ENCODE results near the gene BICD1.
A peak's percentile ranks its signal among the peaks of the same experiment; 100 is the strongest.
"Not testable (repeated sequence)": the region's sequence is repeated elsewhere in the genome, so short reads cannot be mapped to it uniquely, and the experiment has no call there.

The BICD1 gene

GRCh38 chr12:32178341-32179010 is 71.8 kb downstream of the BICD1 start:
- DNase-seq = no peak
- in situ Hi-C loops (cut with MboI; ENCODE audit: low pct_unique_long_range_greater_than_20kb, low sequenced_read_pairs) = no loop called here

- no peak for DNase-seq
These were observed 72.4 kb downstream of the BICD1 start for GRCh38 chr12:32179011-32179395.

GRCh38 chr12:32181498-32182175 is 75.0 kb downstream of the BICD1 start:
- no peak for DNase-seq
- in situ Hi-C loops (cut with MboI; ENCODE audit: low pct_unique_long_range_greater_than_20kb, low sequenced_read_pairs) = no loop called here

More at GRCh38 chr12:32179011-32179395, 72.4 kb downstream of the BICD1 start:
- in situ Hi-C loops (cut with MboI; ENCODE audit: low pct_unique_long_range_greater_than_20kb, low sequenced_read_pairs) = no loop called here

- in situ Hi-C loops (cut with MboI; ENCODE audit: low pct_unique_long_range_greater_than_20kb, low sequenced_read_pairs) = no loop called here
- no peak for DNase-seq
These were observed 77.0 kb downstream of the BICD1 start for GRCh38 chr12:32183650-32184049.

GRCh38 chr12:32187127-32187526 is 80.5 kb downstream of the BICD1 start:
- DNase-seq; in situ Hi-C loops (cut with MboI; ENCODE audit: low pct_unique_long_range_greater_than_20kb, low sequenced_read_pairs): not testable (repeated sequence)

- in situ Hi-C loops (cut with MboI; ENCODE audit: low pct_unique_long_range_greater_than_20kb, low sequenced_read_pairs) = no loop called here
These were observed 84.8 kb downstream of the BICD1 start for GRCh38 chr12:32191445-32191844.

GRCh38 chr12:32196250-32197198 is 89.9 kb downstream of the BICD1 start:
- in situ Hi-C loops (cut with MboI; ENCODE audit: low pct_unique_long_range_greater_than_20kb, low sequenced_read_pairs) = no loop called here
- no peak for DNase-seq

More at GRCh38 chr12:32191445-32191844, 84.8 kb downstream of the BICD1 start:
- DNase-seq = no peak

- in situ Hi-C loops (cut with MboI; ENCODE audit: low pct_unique_long_range_greater_than_20kb, low sequenced_read_pairs) = no loop called here
- DNase-seq = no peak
These were observed 90.8 kb downstream of the BICD1 start for GRCh38 chr12:32197421-32197820.

GRCh38 chr12:32198555-32198954 is 91.9 kb downstream of the BICD1 start:
- no peak for DNase-seq
- in situ Hi-C loops (cut with MboI; ENCODE audit: low pct_unique_long_range_greater_than_20kb, low sequenced_read_pairs) = no loop called here

- no peak for DNase-seq
- in situ Hi-C loops (cut with MboI; ENCODE audit: low pct_unique_long_range_greater_than_20kb, low sequenced_read_pairs) = no loop called here
These were observed 94.4 kb downstream of the BICD1 start for GRCh38 chr12:32201096-32201495.

- in situ Hi-C loops (cut with MboI; ENCODE audit: low pct_unique_long_range_greater_than_20kb, low sequenced_read_pairs) = no loop called here
- DNase-seq = no peak
These were observed 95.3 kb downstream of the BICD1 start for GRCh38 chr12:32201976-32202375.

GRCh38 chr12:32205731-32206130 is 99.1 kb downstream of the BICD1 start:
- in situ Hi-C loops (cut with MboI; ENCODE audit: low pct_unique_long_range_greater_than_20kb, low sequenced_read_pairs) = no loop called here
- DNase-seq = no peak

- DNase-seq = no peak
- in situ Hi-C loops (cut with MboI; ENCODE audit: low pct_unique_long_range_greater_than_20kb, low sequenced_read_pairs) = no loop called here
These were observed 101.7 kb downstream of the BICD1 start for GRCh38 chr12:32208355-32208754.

GRCh38 chr12:32211066-32211899 is 104.6 kb downstream of the BICD1 start:
- peak; percentile 21 for DNase-seq
- in situ Hi-C loops (cut with MboI; ENCODE audit: low pct_unique_long_range_greater_than_20kb, low sequenced_read_pairs) = no loop called here

GRCh38 chr12:32211900-32212156 is 105.2 kb downstream of the BICD1 start:
- in situ Hi-C loops (cut with MboI; ENCODE audit: low pct_unique_long_range_greater_than_20kb, low sequenced_read_pairs) = no loop called here
- no peak for DNase-seq

GRCh38 chr12:32214723-32215122 is 108.1 kb downstream of the BICD1 start:
- DNase-seq = no peak
- in situ Hi-C loops (cut with MboI; ENCODE audit: low pct_unique_long_range_greater_than_20kb, low sequenced_read_pairs) = no loop called here

GRCh38 chr12:32217354-32218310 is 111.0 kb downstream of the BICD1 start:
- in situ Hi-C loops (cut with MboI; ENCODE audit: low pct_unique_long_range_greater_than_20kb, low sequenced_read_pairs) = no loop called here
- no peak for DNase-seq

GRCh38 chr12:32223941-32224340 is 117.3 kb downstream of the BICD1 start:
- no peak for DNase-seq
- in situ Hi-C loops (cut with MboI; ENCODE audit: low pct_unique_long_range_greater_than_20kb, low sequenced_read_pairs) = no loop called here

Data from KBM-7 (cell line).